HepG2 (cell line): Measurements from ENCODE around the gene LRRC8E. TPM values are rescaled to one million over a fixed set of nuclear protein-coding genes. Genes with fewer than 3 reads are reported as not detected.

Experiments used
- AGO2 ChIP-seq: fragments of 200-400 bp; formaldehyde crosslinking; optimal IDR thresholded peaks from 2 replicates; pipeline ENCODE3; 2017; ENCODE audit warnings: mild to moderate bottlenecking, low read depth, low read length, moderate library complexity
- CHCHD3 ChIP-seq: sonication (generic); formaldehyde crosslinking; IDR thresholded peaks from 2 replicates; pipeline ENCODE4 v1.8.0; 2022; ENCODE audit warnings: mild to moderate bottlenecking, missing genetic modification reagents, moderate library complexity
- DNMT1 ChIP-seq: sonication (generic); formaldehyde crosslinking; IDR thresholded peaks from 2 replicates; pipeline ENCODE4 v1.5.1; 2020; ENCODE audit warnings: mild to moderate bottlenecking, missing genetic modification reagents
- GABPA ChIP-seq, 2 experiments: IDR thresholded peaks; 2 replicates each; pipeline ENCODE4 v1.6.1; 2011 to 2016; ENCODE audit warnings: low read depth in 2 of 2, low read length in 1 of 2, missing biosample characterization in 1 of 2, missing genetic modification characterization in 1 of 2
- HDAC2 ChIP-seq: sonication (generic); formaldehyde crosslinking; IDR thresholded peaks from 2 replicates; pipeline ENCODE4 v1.4.0; 2020; ENCODE audit warnings: missing genetic modification reagents
- NFE2 ChIP-seq: sonication (generic); formaldehyde crosslinking; IDR thresholded peaks from 2 replicates; pipeline ENCODE4 v1.4.0; 2020; ENCODE audit warnings: missing genetic modification reagents
- NKX3-1 ChIP-seq: sonication (generic); formaldehyde crosslinking; IDR thresholded peaks from 2 replicates; pipeline ENCODE4 v1.5.0; 2020; ENCODE audit warnings: missing genetic modification reagents
- NR2F2 ChIP-seq: IDR thresholded peaks from 2 replicates; pipeline ENCODE4 v1.6.1; 2012; ENCODE audit warnings: low read depth, inconsistent platforms, borderline replicate concordance
- RAD21 ChIP-seq: fragments of 450-650 bp; formaldehyde crosslinking; IDR thresholded peaks from 2 replicates; pipeline ENCODE4 v1.5.0; 2020; ENCODE audit warnings: mild to moderate bottlenecking
- RBM22 ChIP-seq: fragments of 200-400 bp; formaldehyde crosslinking; optimal IDR thresholded peaks from 2 replicates; pipeline ENCODE3; 2017; ENCODE audit warnings: mild to moderate bottlenecking, low read length, moderate library complexity
- SCMH1 ChIP-seq: sonication (generic); formaldehyde crosslinking; IDR thresholded peaks from 2 replicates; pipeline ENCODE4 v1.9.0; 2021; ENCODE audit warnings: missing genetic modification reagents, mild to moderate bottlenecking, borderline replicate concordance
- TOPORS ChIP-seq: sonication (generic); formaldehyde crosslinking; IDR thresholded peaks from 2 replicates; pipeline ENCODE4 v1.8.0; 2023; ENCODE audit warnings: mild to moderate bottlenecking, missing genetic modification reagents
- U2AF2 ChIP-seq: fragments of 200-400 bp; formaldehyde crosslinking; IDR thresholded peaks from 2 replicates; pipeline ENCODE4 v1.6.1; 2017; ENCODE audit warnings: low read depth, mild to moderate bottlenecking, low read length
- ZEB1 ChIP-seq: IDR thresholded peaks from 2 replicates; pipeline ENCODE4 v1.6.1; 2012; ENCODE audit warnings: mild to moderate bottlenecking, low read depth, inconsistent platforms; ENCODE audit not compliant: insufficient replicate concordance
- ZNF264 ChIP-seq: sonication (generic); formaldehyde crosslinking; IDR thresholded peaks from 2 replicates; pipeline ENCODE4 v1.4.0; 2020; ENCODE audit warnings: missing genetic modification reagents
- ZNF343 ChIP-seq: sonication (generic); formaldehyde crosslinking; IDR thresholded peaks from 2 replicates; pipeline ENCODE4 v1.4.0; 2020; ENCODE audit warnings: mild to moderate bottlenecking, missing genetic modification reagents
- ZNF367 ChIP-seq: sonication (generic); formaldehyde crosslinking; IDR thresholded peaks from 2 replicates; pipeline ENCODE4 v1.4.0; 2020; ENCODE audit warnings: missing genetic modification reagents, borderline replicate concordance
- polyA plus RNA-seq, 8 experiments: library from polyadenylated mRNA; depleted of rRNA in 3 of 8; stranded (reverse) in 7 of 8; unstranded in 1 of 8; fragments of >200 nt; fragmentation: Illumina TruSeq in 4 of 8; extraction: Trizol in 4 of 8; gene quantifications; 2 replicates each; pipeline versions ENCODE4 v1.2.1 to v1.2.3, GENCODE V29; 2011 to 2016; ENCODE audit warnings: low read depth in 4 of 8, missing spikeins in 1 of 8, mixed read lengths in 1 of 8; ENCODE audit not compliant: insufficient read depth in 1 of 8
- total RNA-seq, 5 experiments: library from RNA; depleted of rRNA; stranded (reverse); fragments of >200 nt; fragmentation: Illumina TruSeq; extraction: Trizol; gene quantifications; 2 replicates each; pipeline ENCODE4 v1.2.3, GENCODE V29; 2016; ENCODE audit warnings: low read depth in 1 of 5
- TF ChIP-seq, protein P1 (sequence below), 2 experiments: sonication (generic) in 1 of 2; formaldehyde crosslinking in 1 of 2; IDR thresholded peaks; 2 replicates each; pipeline versions ENCODE4 v1.4.0 to v1.6.1; 2016 to 2020; ENCODE audit warnings: borderline replicate concordance in 1 of 2, low read depth in 1 of 2, mild to moderate bottlenecking in 1 of 2, missing genetic modification reagents in 1 of 2
- TF ChIP-seq, protein P2 (sequence below): sonication (generic); formaldehyde crosslinking; IDR thresholded peaks from 2 replicates; pipeline ENCODE4 v1.4.0; 2020; ENCODE audit warnings: missing genetic modification reagents
- TF ChIP-seq, protein P3 (sequence below): sonication (generic); formaldehyde crosslinking; IDR thresholded peaks from 2 replicates; pipeline ENCODE4 v1.5.0; 2020; ENCODE audit warnings: mild to moderate bottlenecking, missing genetic modification reagents, borderline replicate concordance
- TF ChIP-seq, protein P4 (sequence below): sonication (generic); formaldehyde crosslinking; IDR thresholded peaks from 2 replicates; pipeline ENCODE4 v1.8.1; 2022; ENCODE audit warnings: low read depth, mild to moderate bottlenecking, missing genetic modification reagents

The LRRC8E gene
- total and polyA plus RNA-seq, 2 of the 13 experiments (the other 11 are each of a cell fraction or from before 2014, with no cell fraction given) = 8.0 to 10.3 TPM

DNA sequence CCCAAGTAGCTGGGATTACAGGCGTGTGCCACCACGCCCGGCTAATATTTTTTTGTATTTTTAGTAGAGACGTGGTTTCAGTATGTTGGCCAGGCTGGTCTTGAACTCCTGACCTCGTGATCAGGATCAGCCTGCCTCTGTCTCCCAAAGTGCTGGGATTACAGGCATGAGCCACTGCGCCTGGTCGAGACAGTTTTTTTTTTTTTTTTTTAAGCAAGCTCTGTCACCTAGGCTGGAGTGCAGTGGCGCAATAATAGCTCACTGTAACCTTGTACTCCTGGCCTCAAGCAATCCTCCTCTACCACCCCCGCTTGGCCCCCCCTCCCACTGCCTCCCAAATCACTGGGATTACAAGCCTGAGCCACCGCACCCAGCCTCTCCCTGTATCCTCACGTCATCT lies 9.0 kb downstream of the LRRC8E start (continued):
- TF ChIP-seq, protein P1, sequence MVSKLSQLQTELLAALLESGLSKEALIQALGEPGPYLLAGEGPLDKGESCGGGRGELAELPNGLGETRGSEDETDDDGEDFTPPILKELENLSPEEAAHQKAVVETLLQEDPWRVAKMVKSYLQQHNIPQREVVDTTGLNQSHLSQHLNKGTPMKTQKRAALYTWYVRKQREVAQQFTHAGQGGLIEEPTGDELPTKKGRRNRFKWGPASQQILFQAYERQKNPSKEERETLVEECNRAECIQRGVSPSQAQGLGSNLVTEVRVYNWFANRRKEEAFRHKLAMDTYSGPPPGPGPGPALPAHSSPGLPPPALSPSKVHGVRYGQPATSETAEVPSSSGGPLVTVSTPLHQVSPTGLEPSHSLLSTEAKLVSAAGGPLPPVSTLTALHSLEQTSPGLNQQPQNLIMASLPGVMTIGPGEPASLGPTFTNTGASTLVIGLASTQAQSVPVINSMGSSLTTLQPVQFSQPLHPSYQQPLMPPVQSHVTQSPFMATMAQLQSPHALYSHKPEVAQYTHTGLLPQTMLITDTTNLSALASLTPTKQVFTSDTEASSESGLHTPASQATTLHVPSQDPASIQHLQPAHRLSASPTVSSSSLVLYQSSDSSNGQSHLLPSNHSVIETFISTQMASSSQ (IDR thresholded peaks at IDR 0.05; ENCODE audit: low read depth) = no peak
- TF ChIP-seq, protein P1 (CRISPR knock-in tag; IDR thresholded peaks at IDR 0.05; ENCODE audit: borderline replicate concordance) = no peak
- TF ChIP-seq, protein P2, sequence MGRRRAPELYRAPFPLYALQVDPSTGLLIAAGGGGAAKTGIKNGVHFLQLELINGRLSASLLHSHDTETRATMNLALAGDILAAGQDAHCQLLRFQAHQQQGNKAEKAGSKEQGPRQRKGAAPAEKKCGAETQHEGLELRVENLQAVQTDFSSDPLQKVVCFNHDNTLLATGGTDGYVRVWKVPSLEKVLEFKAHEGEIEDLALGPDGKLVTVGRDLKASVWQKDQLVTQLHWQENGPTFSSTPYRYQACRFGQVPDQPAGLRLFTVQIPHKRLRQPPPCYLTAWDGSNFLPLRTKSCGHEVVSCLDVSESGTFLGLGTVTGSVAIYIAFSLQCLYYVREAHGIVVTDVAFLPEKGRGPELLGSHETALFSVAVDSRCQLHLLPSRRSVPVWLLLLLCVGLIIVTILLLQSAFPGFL (CRISPR knock-in tag) = no peak
- TF ChIP-seq DNMT1 (CRISPR knock-in tag) = 0 out of 2 replicates have a peak, but pooled peaks have one; percentile 57
- TF ChIP-seq ZNF264 (CRISPR knock-in tag) = peak; percentile 63; the same call in 1 of the 2 replicates
- TF ChIP-seq, protein P3, sequence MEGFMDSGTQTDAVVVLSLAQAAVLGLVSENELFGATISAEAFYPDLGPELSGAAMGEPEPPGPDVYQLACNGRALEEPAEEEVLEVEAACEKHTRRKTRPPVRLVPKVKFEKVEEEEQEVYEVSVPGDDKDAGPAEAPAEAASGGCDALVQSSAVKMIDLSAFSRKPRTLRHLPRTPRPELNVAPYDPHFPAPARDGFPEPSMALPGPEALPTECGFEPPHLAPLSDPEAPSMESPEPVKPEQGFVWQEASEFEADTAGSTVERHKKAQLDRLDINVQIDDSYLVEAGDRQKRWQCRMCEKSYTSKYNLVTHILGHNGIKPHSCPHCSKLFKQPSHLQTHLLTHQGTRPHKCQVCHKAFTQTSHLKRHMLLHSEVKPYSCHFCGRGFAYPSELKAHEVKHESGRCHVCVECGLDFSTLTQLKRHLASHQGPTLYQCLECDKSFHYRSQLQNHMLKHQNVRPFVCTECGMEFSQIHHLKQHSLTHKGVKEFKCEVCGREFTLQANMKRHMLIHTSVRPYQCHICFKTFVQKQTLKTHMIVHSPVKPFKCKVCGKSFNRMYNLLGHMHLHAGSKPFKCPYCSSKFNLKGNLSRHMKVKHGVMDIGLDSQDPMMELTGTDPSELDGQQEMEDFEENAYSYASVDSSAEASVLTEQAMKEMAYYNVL (CRISPR knock-in tag) = no peak; the same call in 1 of the 2 replicates
- TF ChIP-seq TOPORS = no peak
- no peak for TF ChIP-seq NFE2 (CRISPR knock-in tag)
- TF ChIP-seq U2AF2 = no peak
- no peak for TF ChIP-seq ZNF367 (CRISPR knock-in tag)
- no peak for TF ChIP-seq ZNF343 (CRISPR knock-in tag)
- no peak for TF ChIP-seq RBM22
- TF ChIP-seq, protein P4, sequence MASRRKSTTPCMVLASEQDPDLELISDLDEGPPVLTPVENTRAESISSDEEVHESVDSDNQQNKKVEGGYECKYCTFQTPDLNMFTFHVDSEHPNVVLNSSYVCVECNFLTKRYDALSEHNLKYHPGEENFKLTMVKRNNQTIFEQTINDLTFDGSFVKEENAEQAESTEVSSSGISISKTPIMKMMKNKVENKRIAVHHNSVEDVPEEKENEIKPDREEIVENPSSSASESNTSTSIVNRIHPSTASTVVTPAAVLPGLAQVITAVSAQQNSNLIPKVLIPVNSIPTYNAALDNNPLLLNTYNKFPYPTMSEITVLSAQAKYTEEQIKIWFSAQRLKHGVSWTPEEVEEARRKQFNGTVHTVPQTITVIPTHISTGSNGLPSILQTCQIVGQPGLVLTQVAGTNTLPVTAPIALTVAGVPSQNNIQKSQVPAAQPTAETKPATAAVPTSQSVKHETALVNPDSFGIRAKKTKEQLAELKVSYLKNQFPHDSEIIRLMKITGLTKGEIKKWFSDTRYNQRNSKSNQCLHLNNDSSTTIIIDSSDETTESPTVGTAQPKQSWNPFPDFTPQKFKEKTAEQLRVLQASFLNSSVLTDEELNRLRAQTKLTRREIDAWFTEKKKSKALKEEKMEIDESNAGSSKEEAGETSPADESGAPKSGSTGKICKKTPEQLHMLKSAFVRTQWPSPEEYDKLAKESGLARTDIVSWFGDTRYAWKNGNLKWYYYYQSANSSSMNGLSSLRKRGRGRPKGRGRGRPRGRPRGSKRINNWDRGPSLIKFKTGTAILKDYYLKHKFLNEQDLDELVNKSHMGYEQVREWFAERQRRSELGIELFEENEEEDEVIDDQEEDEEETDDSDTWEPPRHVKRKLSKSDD (CRISPR knock-in tag) = no peak
- no peak for TF ChIP-seq AGO2
- no peak for TF ChIP-seq CHCHD3 (CRISPR knock-in tag)
- no peak for TF ChIP-seq ZEB1
- TF ChIP-seq RAD21 (CRISPR knock-in tag) = no peak
- no peak for TF ChIP-seq SCMH1 (CRISPR knock-in tag)
- TF ChIP-seq HDAC2 (CRISPR knock-in tag) = peak; percentile 52; the same call in 1 of the 2 replicates
- no peak for TF ChIP-seq GABPA (IDR thresholded peaks at IDR 0.05; ENCODE audit: low read depth, low read length)
- no peak for TF ChIP-seq GABPA (CRISPR knock-in tag; IDR thresholded peaks at IDR 0.05; ENCODE audit: low read depth)
- TF ChIP-seq NR2F2 = peak; percentile 53; the same call in 1 of the 2 replicates
- TF ChIP-seq NKX3-1 (CRISPR knock-in tag) = no peak
